ENCODE data around the gene UROS. TPM values are rescaled to one million over a fixed set of nuclear protein-coding genes. Genes with fewer than 3 reads are reported as not detected.

Gene UROS
- total and polyA plus RNA-seq, 2 donors (not counting 3 experiments of a cell fraction or from before 2014, with no cell fraction given), result 38.4 to 42.0 TPM

GRCh38 chr10:125783957-125784356 lies 39.1 kb downstream of the UROS start:
- no peak for TF ChIP-seq EZH2 (IDR thresholded peaks at IDR 0.05; ENCODE audit: borderline replicate concordance, low read depth, low read length, severe bottlenecking)
- no peak for DNase-seq (ENCODE audit: low read depth, low spot score)
- ChIA-PET CTCF (no interaction called here), POLR2A (no interaction called here)
- H3K4me3 ChIP-seq (replicated peaks in 1 of 3; ENCODE audit: insufficient read depth in 1 of 3, low read depth in 1 of 3, low read length in 3 of 3), result no peak overlapping the region
- H3K36me3 ChIP-seq (ENCODE audit: control insufficient read depth in 2 of 2, extremely low read depth in 1 of 2, insufficient read depth in 2 of 2, low read length in 2 of 2), result no peaks in the 10 kb centered on the region
- no peak overlapping the region for H3K4me2 ChIP-seq (ENCODE audit: insufficient read depth, low read length)
- dilution Hi-C loops (cut with MboI; ENCODE audit: extremely low pct_ligation_motif_present, low sequenced_read_pairs) (no loop called here), intact Hi-C loops (cut with micrococcal nuclease) (no loop called here)
- H3K9me1 ChIP-seq (replicated peaks; ENCODE audit: control insufficient read depth, extremely low read depth, insufficient read depth, low read length), result no peaks in the 10 kb centered on the region
- H2AFZ ChIP-seq (ENCODE audit: low read depth, low read length), result no peak overlapping the region
- H3K9ac ChIP-seq (replicated peaks; ENCODE audit: extremely low read depth, insufficient read depth, low read length), result no peak overlapping the region
- BruUV-seq (replicated peaks), result no TSS peak
- no peaks in the 10 kb centered on the region for H4K20me1 ChIP-seq (replicated peaks; ENCODE audit: control insufficient read depth, extremely low read depth, insufficient read depth, low read length)
- no peaks in the 10 kb centered on the region for H3K27me3 ChIP-seq (ENCODE audit: control insufficient read depth in 2 of 2, insufficient read depth in 2 of 2, low read length in 2 of 2)
- no peaks in the 10 kb centered on the region for H3K9me3 ChIP-seq (replicated peaks; ENCODE audit: control insufficient read depth, insufficient read depth, low read length)
- H3K27ac ChIP-seq (ENCODE audit: insufficient read depth, low read depth, low read length), result no peak overlapping the region
- FAIRE-seq, result no peak
- no peaks in the 10 kb centered on the region for H3K79me2 ChIP-seq (ENCODE audit: control insufficient read depth, insufficient read depth, low read length)
- no peaks in the 10 kb centered on the region for H3K4me1 ChIP-seq (ENCODE audit: control insufficient read depth, extremely low read depth, insufficient read depth, low read length)

GRCh38 chr10:125783408-125783807 lies 39.6 kb downstream of the UROS start:
- H3K4me1 ChIP-seq (ENCODE audit: control insufficient read depth, extremely low read depth, insufficient read depth, low read length), result no peaks in the 10 kb centered on the region
- no peaks in the 10 kb centered on the region for H3K36me3 ChIP-seq (ENCODE audit: control insufficient read depth in 2 of 2, extremely low read depth in 1 of 2, insufficient read depth in 2 of 2, low read length in 2 of 2)
- DNase-seq (ENCODE audit: low read depth, low spot score) (no peak), FAIRE-seq (no peak)
- no peaks in the 10 kb centered on the region for H3K79me2 ChIP-seq (ENCODE audit: control insufficient read depth, insufficient read depth, low read length)
- CTCF ChIA-PET, result no interaction called here
- no peak overlapping the region for H3K9ac ChIP-seq (replicated peaks; ENCODE audit: extremely low read depth, insufficient read depth, low read length)
- intact Hi-C loops (cut with micrococcal nuclease) (no loop called here), dilution Hi-C loops (cut with MboI; ENCODE audit: extremely low pct_ligation_motif_present, low sequenced_read_pairs) (no loop called here)
- no peak overlapping the region for H3K4me3 ChIP-seq (replicated peaks in 1 of 3; ENCODE audit: insufficient read depth in 1 of 3, low read depth in 1 of 3, low read length in 3 of 3)
- TF ChIP-seq CTCF (IDR thresholded peaks at IDR 0.05; ENCODE audit: extremely low read depth in 1 of 2, insufficient read depth in 1 of 2, low read depth in 1 of 2, low read length in 2 of 2), result no peak
- no peak for TF ChIP-seq GATA2 (IDR thresholded peaks at IDR 0.05; ENCODE audit: insufficient read depth, insufficient read length, low read depth, low read length)
- H3K27ac ChIP-seq (ENCODE audit: insufficient read depth, low read depth, low read length), result no peak overlapping the region
- no peaks in the 10 kb centered on the region for H3K27me3 ChIP-seq (ENCODE audit: control insufficient read depth in 2 of 2, insufficient read depth in 2 of 2, low read length in 2 of 2)
- POLR2A ChIA-PET, result no interaction called here
- no peaks in the 10 kb centered on the region for H3K9me3 ChIP-seq (replicated peaks; ENCODE audit: control insufficient read depth, insufficient read depth, low read length)
- no peaks in the 10 kb centered on the region for H3K9me1 ChIP-seq (replicated peaks; ENCODE audit: control insufficient read depth, extremely low read depth, insufficient read depth, low read length)
- no TSS peak for BruUV-seq (replicated peaks)
- no peaks in the 10 kb centered on the region for H4K20me1 ChIP-seq (replicated peaks; ENCODE audit: control insufficient read depth, extremely low read depth, insufficient read depth, low read length)
- no peak overlapping the region for H3K4me2 ChIP-seq (ENCODE audit: insufficient read depth, low read length)
- H2AFZ ChIP-seq (ENCODE audit: low read depth, low read length), result no peak overlapping the region

All from endothelial cell of umbilical vein (primary cell).